OCI-LY3 (cell line): Measurements from ENCODE around the gene FAP.

ENCODE experiments used
- H2AFZ ChIP-seq: fragments of 200-600, 300-600 bp; shearing (Covaris generic); 2 replicates; pipeline ENCODE4 v1.6.0; 2014; ENCODE audit warnings: antibody characterized with exemption, low read depth, low read length
- H3K27ac ChIP-seq: fragments of 200-600, 300-600 bp; sonication (generic); 2 replicates; pipeline ENCODE4 v1.5.1; 2014; ENCODE audit warnings: mild to moderate bottlenecking, low read length, moderate library complexity, mixed read lengths
- H3K27me3 ChIP-seq: fragments of 200-600, 300-600 bp; sonication (generic); 2 replicates; pipeline ENCODE4 v1.6.1; 2014; ENCODE audit warnings: low read depth, low read length, mixed read lengths
- H3K36me3 ChIP-seq: fragments of 200-600, 300-600 bp; sonication (generic); replicated peaks from 2 replicates; pipeline ENCODE3; 2014; ENCODE audit warnings: low read depth, low read length, mixed read lengths
- H3K4me1 ChIP-seq: fragments of 300-600, 200-600 bp; sonication (generic); 2 replicates; pipeline ENCODE4 v1.6.1; 2014; ENCODE audit warnings: low read length, mixed read lengths
- H3K4me2 ChIP-seq: fragments of 200-600, 300-600 bp; sonication (generic); 2 replicates; pipeline ENCODE4 v1.6.1; 2014; ENCODE audit warnings: low read length, mixed read lengths
- H3K4me3 ChIP-seq: fragments of 300-600, 200-600 bp; sonication (generic); 2 replicates; pipeline ENCODE4 v1.5.1; 2014; ENCODE audit warnings: antibody characterized with exemption, mild to moderate bottlenecking, low read length, moderate library complexity
- H3K79me2 ChIP-seq: fragments of 300-600, 200-600 bp; shearing (Covaris generic); 2 replicates; pipeline ENCODE4 v1.6.1; 2014; ENCODE audit warnings: mild to moderate bottlenecking, low read length, mixed read lengths
- H3K9ac ChIP-seq: fragments of 300-600, 200-600 bp; shearing (Covaris generic); 2 replicates; pipeline ENCODE4 v1.6.0; 2014; ENCODE audit warnings: mild to moderate bottlenecking, low read length, moderate library complexity
- H3K9me3 ChIP-seq: fragments of 200-600, 300-600 bp; shearing (Covaris generic); 2 replicates; pipeline ENCODE4 v1.6.1; 2014; ENCODE audit warnings: low read length, mixed read lengths; ENCODE audit not compliant: insufficient read depth
- H4K20me1 ChIP-seq: fragments of 200-600, 300-600 bp; sonication (generic); 2 replicates; pipeline ENCODE4 v1.6.1; 2016; ENCODE audit warnings: low read length, mixed read lengths; ENCODE audit not compliant: insufficient read depth
- CTCF ChIP-seq: fragments of 200-600, 300-600 bp; sonication (generic); IDR thresholded peaks from 2 replicates; pipeline ENCODE4 v1.5.1; 2014; ENCODE audit warnings: antibody characterized with exemption, low read length, low read depth
- EZH2phosphoT487 ChIP-seq: fragments of 200-600 bp; shearing (Covaris generic); IDR thresholded peaks from 2 replicates; pipeline ENCODE4 v1.6.1; 2018; ENCODE audit warnings: antibody characterized with exemption, mixed run types, low read depth

Gene FAP

GRCh38 chr2:162184821-162185450 lies 58.3 kb downstream of the FAP start:
- H2AFZ ChIP-seq: no peak overlapping the region
- no peaks in the 10 kb centered on the region for H3K36me3 ChIP-seq
- H3K27ac ChIP-seq: no peak overlapping the region
- no peaks in the 10 kb centered on the region for H3K27me3 ChIP-seq
- H3K4me2 ChIP-seq: no peak overlapping the region
- H4K20me1 ChIP-seq: no peaks in the 10 kb centered on the region
- H3K9me3 ChIP-seq: no peaks in the 10 kb centered on the region
- H3K4me1 ChIP-seq: peaks cover 10% of the 10 kb centered on the region
- H3K9ac ChIP-seq: no peak overlapping the region
- no peak overlapping the region for H3K4me3 ChIP-seq
- TF ChIP-seq EZH2phosphoT487 (no peak), CTCF (no peak)
- H3K79me2 ChIP-seq: no peaks in the 10 kb centered on the region

GRCh38 chr2:162184359-162184758 lies 58.9 kb downstream of the FAP start:
- no peaks in the 10 kb centered on the region for H3K27me3 ChIP-seq
- H2AFZ ChIP-seq: no peak overlapping the region
- H3K4me2 ChIP-seq: no peak overlapping the region
- no peaks in the 10 kb centered on the region for H3K36me3 ChIP-seq
- no peaks in the 10 kb centered on the region for H3K79me2 ChIP-seq
- no peaks in the 10 kb centered on the region for H4K20me1 ChIP-seq
- no peak for TF ChIP-seq EZH2phosphoT487
- no peak overlapping the region for H3K4me3 ChIP-seq
- no peak overlapping the region for H3K27ac ChIP-seq
- H3K9me3 ChIP-seq: no peaks in the 10 kb centered on the region
- no peak overlapping the region for H3K9ac ChIP-seq
- peaks cover 5% of the 10 kb centered on the region for H3K4me1 ChIP-seq

- H3K79me2 ChIP-seq: no peaks in the 10 kb centered on the region
- H3K36me3 ChIP-seq: no peaks in the 10 kb centered on the region
- H2AFZ ChIP-seq: no peak overlapping the region
- no peak overlapping the region for H3K4me3 ChIP-seq
- TF ChIP-seq CTCF (no peak), EZH2phosphoT487 (no peak)
- H4K20me1 ChIP-seq: no peaks in the 10 kb centered on the region
- 0 out of 2 replicates have a peak, but pooled peaks cover 3% of the 10 kb centered on the region for H3K4me1 ChIP-seq
- no peak overlapping the region for H3K4me2 ChIP-seq
- no peaks in the 10 kb centered on the region for H3K27me3 ChIP-seq
- H3K27ac ChIP-seq: no peak overlapping the region
- H3K9me3 ChIP-seq: no peaks in the 10 kb centered on the region
- no peak overlapping the region for H3K9ac ChIP-seq
Measured at GRCh38 chr2:162182395-162182794, 60.9 kb downstream of the FAP start.

- Histone ChIP-seq H3K27ac (no peak overlapping the region), H3K36me3 (no peaks in the 10 kb centered on the region), H3K4me2 (no peak overlapping the region), H3K4me3 (no peak overlapping the region), H3K4me1 (no peaks in the 10 kb centered on the region), H3K79me2 (no peaks in the 10 kb centered on the region), H4K20me1 (no peaks in the 10 kb centered on the region), H2AFZ (no peak overlapping the region), H3K9me3 (no peaks in the 10 kb centered on the region), H3K9ac (no peak overlapping the region), H3K27me3 (no peaks in the 10 kb centered on the region)
- no peak for TF ChIP-seq EZH2phosphoT487
- TF ChIP-seq CTCF: no peak
Measured at GRCh38 chr2:162177301-162177700, 65.9 kb downstream of the FAP start.
